Measurements from ENCODE around the gene RIMS1. TPM values are rescaled to one million over a fixed set of nuclear protein-coding genes. Genes with fewer than 3 reads are reported as not detected.
A peak's percentile ranks its signal among the peaks of the same experiment; 100 is the strongest.

Gene RIMS1
- total RNA-seq, 6 experiments from 2014 or later, result 1.5 to 2.5 (median 2.2) TPM

DNA sequence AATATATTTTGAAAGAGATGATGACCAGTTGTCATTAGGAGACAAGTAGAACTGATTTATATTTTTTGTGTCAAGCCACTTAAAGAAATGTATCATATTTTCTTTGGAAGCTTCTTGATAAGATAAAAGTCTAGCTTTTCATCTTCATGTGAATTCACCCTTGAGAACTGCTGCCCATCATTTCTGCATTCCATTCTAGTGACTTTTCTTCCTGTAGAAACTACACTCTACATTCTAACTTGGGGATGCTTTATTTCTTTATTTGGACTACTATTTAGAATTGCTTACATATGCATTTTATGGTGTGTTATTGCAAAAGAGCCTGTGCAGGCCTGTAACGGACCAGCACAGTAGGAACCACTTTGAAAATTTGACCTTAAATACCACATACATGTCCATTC is 400.6 kb downstream of the RIMS1 start:
- H3K27ac Mint-ChIP-seq, result peak overlapping the region; percentile 47
- H3K27me3 Mint-ChIP-seq (ENCODE audit: insufficient read depth), result no peaks in the 10 kb centered on the region
- peaks cover 28% of the 10 kb centered on the region for H3K4me1 Mint-ChIP-seq (ENCODE audit: low read depth)
- peak overlapping the region; percentile 29; the same call in 1 of the 2 replicates for H3K4me3 Mint-ChIP-seq
- peak; percentile 45 for DNase-seq
- no peaks in the 10 kb centered on the region for H3K9me3 Mint-ChIP-seq
- no peaks in the 10 kb centered on the region for H3K36me3 Mint-ChIP-seq (ENCODE audit: low read depth)
- TF ChIP-seq, protein P1, sequence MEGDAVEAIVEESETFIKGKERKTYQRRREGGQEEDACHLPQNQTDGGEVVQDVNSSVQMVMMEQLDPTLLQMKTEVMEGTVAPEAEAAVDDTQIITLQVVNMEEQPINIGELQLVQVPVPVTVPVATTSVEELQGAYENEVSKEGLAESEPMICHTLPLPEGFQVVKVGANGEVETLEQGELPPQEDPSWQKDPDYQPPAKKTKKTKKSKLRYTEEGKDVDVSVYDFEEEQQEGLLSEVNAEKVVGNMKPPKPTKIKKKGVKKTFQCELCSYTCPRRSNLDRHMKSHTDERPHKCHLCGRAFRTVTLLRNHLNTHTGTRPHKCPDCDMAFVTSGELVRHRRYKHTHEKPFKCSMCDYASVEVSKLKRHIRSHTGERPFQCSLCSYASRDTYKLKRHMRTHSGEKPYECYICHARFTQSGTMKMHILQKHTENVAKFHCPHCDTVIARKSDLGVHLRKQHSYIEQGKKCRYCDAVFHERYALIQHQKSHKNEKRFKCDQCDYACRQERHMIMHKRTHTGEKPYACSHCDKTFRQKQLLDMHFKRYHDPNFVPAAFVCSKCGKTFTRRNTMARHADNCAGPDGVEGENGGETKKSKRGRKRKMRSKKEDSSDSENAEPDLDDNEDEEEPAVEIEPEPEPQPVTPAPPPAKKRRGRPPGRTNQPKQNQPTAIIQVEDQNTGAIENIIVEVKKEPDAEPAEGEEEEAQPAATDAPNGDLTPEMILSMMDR (IDR thresholded peaks at IDR 0.05), result no peak

DNA sequence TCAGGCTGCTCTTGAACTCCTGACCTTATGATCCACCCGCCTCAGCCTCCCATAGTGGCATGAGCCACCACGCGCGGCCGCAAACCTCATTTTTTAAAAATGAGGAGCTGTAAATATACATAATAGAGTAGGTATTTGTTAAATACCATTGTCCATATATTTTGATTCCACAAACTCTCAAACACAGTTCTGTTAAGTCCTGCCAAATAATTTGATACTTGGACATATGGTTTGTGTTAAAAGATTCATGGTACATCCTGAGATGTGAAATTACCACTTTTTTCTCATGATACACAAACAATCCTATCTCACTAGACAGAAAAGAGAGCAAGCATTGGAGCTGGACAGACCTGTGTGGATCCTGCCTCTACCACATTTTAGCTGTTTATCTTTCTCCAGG is 401.5 kb downstream of the RIMS1 start:
- DNase-seq, result no peak
- H3K27ac Mint-ChIP-seq, result no peak overlapping the region
- peaks cover 28% of the 10 kb centered on the region for H3K4me1 Mint-ChIP-seq (ENCODE audit: low read depth)
- no peaks in the 10 kb centered on the region for H3K36me3 Mint-ChIP-seq (ENCODE audit: low read depth)
- TF ChIP-seq, protein P1 (IDR thresholded peaks at IDR 0.05), result no peak
- no peak overlapping the region for H3K4me3 Mint-ChIP-seq
- no peaks in the 10 kb centered on the region for H3K9me3 Mint-ChIP-seq
- H3K27me3 Mint-ChIP-seq (ENCODE audit: insufficient read depth), result no peaks in the 10 kb centered on the region

DNA sequence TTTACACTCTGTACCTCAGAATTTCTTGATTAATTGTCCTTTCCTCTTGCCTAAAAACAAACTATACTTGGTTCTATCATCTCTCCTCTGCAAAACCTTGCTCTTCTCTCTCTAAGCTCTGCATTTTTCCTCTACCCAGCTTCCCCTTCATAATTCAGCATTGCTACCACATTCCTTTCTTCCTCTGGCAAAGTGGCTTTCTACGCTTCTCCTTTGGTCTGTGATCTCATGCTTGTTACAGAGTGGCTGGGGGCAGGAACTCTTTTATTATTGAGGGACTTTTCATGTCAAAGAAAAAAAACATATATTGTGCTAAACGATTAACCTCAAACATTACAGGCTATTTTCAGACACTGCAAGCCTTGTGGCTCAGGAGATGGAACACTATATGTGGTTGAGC is 402.2 kb downstream of the RIMS1 start:
- H3K9me3 Mint-ChIP-seq, result no peaks in the 10 kb centered on the region
- TF ChIP-seq, protein P1 (IDR thresholded peaks at IDR 0.05), result no peak
- DNase-seq, result no peak
- H3K4me1 Mint-ChIP-seq (ENCODE audit: low read depth), result peaks cover 28% of the 10 kb centered on the region
- no peak overlapping the region for H3K27ac Mint-ChIP-seq
- H3K4me3 Mint-ChIP-seq, result no peak overlapping the region
- H3K36me3 Mint-ChIP-seq (ENCODE audit: low read depth), result no peaks in the 10 kb centered on the region
- H3K27me3 Mint-ChIP-seq (ENCODE audit: insufficient read depth), result no peaks in the 10 kb centered on the region

DNA sequence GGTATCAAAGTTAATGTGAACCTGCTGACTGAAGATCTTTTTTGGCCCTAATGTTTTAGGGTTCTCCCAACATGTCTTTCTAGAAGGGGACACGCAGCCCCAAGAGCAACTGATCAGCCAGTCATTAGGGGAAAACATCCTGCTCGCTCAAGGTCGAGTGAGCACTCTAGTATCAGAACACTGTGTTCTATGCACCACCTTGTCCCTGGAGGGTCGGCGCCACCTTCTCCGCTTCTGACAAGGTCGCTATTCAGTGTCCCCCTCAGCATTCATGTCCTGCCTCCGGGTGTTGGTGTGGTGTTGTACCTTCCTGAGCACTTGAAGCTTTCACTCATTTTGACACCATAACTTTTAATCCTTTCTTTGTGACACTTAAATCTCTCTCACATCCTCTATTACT is 404.3 kb downstream of the RIMS1 start:
- no peaks in the 10 kb centered on the region for H3K9me3 Mint-ChIP-seq
- peaks cover 28% of the 10 kb centered on the region for H3K4me1 Mint-ChIP-seq (ENCODE audit: low read depth)
- TF ChIP-seq, protein P1 (IDR thresholded peaks at IDR 0.05), result no peak
- no peak for DNase-seq
- H3K4me3 Mint-ChIP-seq, result no peak overlapping the region
- no peaks in the 10 kb centered on the region for H3K36me3 Mint-ChIP-seq (ENCODE audit: low read depth)
- H3K27me3 Mint-ChIP-seq (ENCODE audit: insufficient read depth), result no peaks in the 10 kb centered on the region
- H3K27ac Mint-ChIP-seq, result no peak overlapping the region

DNA sequence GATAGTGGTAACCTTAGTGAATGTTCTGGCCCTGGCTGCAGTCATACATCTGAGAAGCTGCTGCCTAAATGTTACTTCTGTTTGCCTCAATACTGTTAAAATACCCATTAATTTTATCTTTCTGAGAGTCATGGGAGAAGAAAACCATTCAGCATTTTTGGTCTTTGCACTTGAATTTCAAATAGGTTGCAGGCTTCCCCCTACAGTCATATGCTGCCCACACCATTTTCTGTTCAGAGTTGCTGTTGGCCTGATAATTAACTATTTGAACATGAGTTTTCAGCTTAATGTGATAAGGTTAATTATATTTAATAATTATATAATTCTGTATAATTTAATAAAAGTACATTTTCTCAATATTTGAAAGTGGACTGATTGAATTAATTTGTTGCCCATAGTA is 410.0 kb downstream of the RIMS1 start:
- no peak for DNase-seq
- Mint-ChIP-seq H3K27me3 (ENCODE audit: insufficient read depth) (no peaks in the 10 kb centered on the region), H3K36me3 (ENCODE audit: low read depth) (no peaks in the 10 kb centered on the region), H3K27ac (no peak overlapping the region), H3K9me3 (no peaks in the 10 kb centered on the region), H3K4me1 (ENCODE audit: low read depth) (peaks cover 6% of the 10 kb centered on the region), H3K4me3 (no peak overlapping the region)
- TF ChIP-seq, protein P1 (IDR thresholded peaks at IDR 0.05), result no peak

DNA sequence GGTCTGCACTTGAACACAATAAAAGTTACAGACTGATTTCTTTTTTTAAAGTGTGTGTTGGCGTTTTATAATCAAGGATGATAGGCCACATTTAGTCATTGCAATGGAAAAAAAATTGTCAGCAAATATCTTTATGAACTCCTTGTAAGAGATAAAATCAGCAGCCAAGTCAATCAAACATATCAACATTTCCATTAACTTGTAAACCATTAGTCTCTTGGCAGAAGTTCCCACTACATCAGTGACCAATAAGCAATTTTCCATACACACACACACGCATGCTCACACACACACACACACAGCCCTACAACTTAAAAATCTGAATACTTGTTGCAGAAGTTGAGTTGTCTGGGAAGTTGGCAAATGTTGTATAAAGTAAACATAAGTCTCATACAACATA is 419.6 kb downstream of the RIMS1 start:
- TF ChIP-seq, protein P1 (IDR thresholded peaks at IDR 0.05), result no peak
- Mint-ChIP-seq H3K4me3 (no peak overlapping the region), H3K4me1 (ENCODE audit: low read depth) (no peaks in the 10 kb centered on the region), H3K36me3 (ENCODE audit: low read depth) (no peaks in the 10 kb centered on the region), H3K27ac (no peak overlapping the region), H3K27me3 (ENCODE audit: insufficient read depth) (no peaks in the 10 kb centered on the region), H3K9me3 (no peaks in the 10 kb centered on the region)
- DNase-seq, result no peak

All from HFFc6 (cell line).